GM19351 (cell line): Measurements from ENCODE around the gene NPEPL1.
"Not testable (repeated sequence)": the region's sequence is repeated elsewhere in the genome, so short reads cannot be mapped to it uniquely, and the experiment has no call there.

Source experiments
- ATAC-seq: cut with Tn5 transposase; IDR thresholded peaks from one replicate; pipeline ENCODE4 v1.9.1; 2021; ENCODE audit warnings: mild to moderate bottlenecking, moderate library complexity; ENCODE audit not compliant: unreplicated experiment

Gene NPEPL1

GRCh38 chr20:58755766-58756449, 63.3 kb downstream of the NPEPL1 start:
- no peak for ATAC-seq

- no peak for ATAC-seq
These were observed 63.8 kb downstream of the NPEPL1 start for GRCh38 chr20:58756450-58756775.

- ATAC-seq = not testable (repeated sequence)
These were observed 65.0 kb downstream of the NPEPL1 start for GRCh38 chr20:58757647-58758046.

- no peak for ATAC-seq
These were observed 67.3 kb downstream of the NPEPL1 start for GRCh38 chr20:58759947-58760346.

GRCh38 chr20:58760856-58761255, 68.3 kb downstream of the NPEPL1 start:
- no peak for ATAC-seq

- no peak for ATAC-seq
These were observed 69.5 kb downstream of the NPEPL1 start for GRCh38 chr20:58762120-58762519.

GRCh38 chr20:58763076-58763475, 70.5 kb downstream of the NPEPL1 start:
- ATAC-seq = no peak
